Right forelimb (tissue), 1 donor: ENCODE data around the gene FAM53B.

Experiments used
- DNase-seq: peaks from one replicate; pipeline ENCODE4 v3.0.0-alpha.2; 2018

Gene FAM53B

GRCh38 chr10:124707144-124707467 lies 37.1 kb downstream of the FAM53B start:
- no peak for DNase-seq

- DNase-seq: no peak
Observed at GRCh38 chr10:124706462-124707143, 37.6 kb downstream of the FAM53B start.

GRCh38 chr10:124705817-124706461 lies 38.2 kb downstream of the FAM53B start:
- no peak for DNase-seq

- DNase-seq: no peak
Observed at GRCh38 chr10:124705381-124705740, 38.8 kb downstream of the FAM53B start.

- no peak for DNase-seq
Observed at GRCh38 chr10:124704428-124705380, 39.5 kb downstream of the FAM53B start.

GRCh38 chr10:124703778-124704427 lies 40.3 kb downstream of the FAM53B start:
- peak; percentile 80 for DNase-seq

- no peak for DNase-seq
Observed at GRCh38 chr10:124703372-124703771, 40.8 kb downstream of the FAM53B start.

- no peak for DNase-seq
Observed at GRCh38 chr10:124701881-124702656, 42.1 kb downstream of the FAM53B start.

- peak; percentile 81 for DNase-seq
Observed at GRCh38 chr10:124701435-124701834, 42.7 kb downstream of the FAM53B start.

GRCh38 chr10:124701038-124701365 lies 43.2 kb downstream of the FAM53B start:
- no peak for DNase-seq

- DNase-seq: no peak
Observed at GRCh38 chr10:124700293-124701037, 43.7 kb downstream of the FAM53B start.

GRCh38 chr10:124699471-124700292 lies 44.5 kb downstream of the FAM53B start:
- no peak for DNase-seq

GRCh38 chr10:124698545-124699469 lies 45.4 kb downstream of the FAM53B start:
- no peak for DNase-seq

- no peak for DNase-seq
Observed at GRCh38 chr10:124697837-124698544, 46.2 kb downstream of the FAM53B start.

GRCh38 chr10:124697443-124697836 lies 46.7 kb downstream of the FAM53B start:
- DNase-seq: no peak

GRCh38 chr10:124696446-124697392 lies 47.5 kb downstream of the FAM53B start:
- no peak for DNase-seq

GRCh38 chr10:124695259-124695658 lies 48.9 kb downstream of the FAM53B start:
- DNase-seq: no peak
